Erythroblast (primary cell): ENCODE measurements around the gene PGLYRP2.

ENCODE experiments used
- GATA1 ChIP-seq: IDR thresholded peaks from 2 replicates; pipeline ENCODE4 v1.6.1; 2011; ENCODE audit warnings: low read depth, mild to moderate bottlenecking, control low read depth, low read length, moderate library complexity
- POLR2A ChIP-seq: IDR thresholded peaks from 2 replicates; pipeline ENCODE4 v1.6.1; 2011; ENCODE audit warnings: mild to moderate bottlenecking, low read length

- TF ChIP-seq POLR2A (no peak), GATA1 (no peak)
These were observed 57.5 kb downstream of the PGLYRP2 start for GRCh38 chr19:15421721-15422260.
